AG20443 (cell line): ENCODE measurements around the gene USP40.
A peak's percentile ranks its signal among the peaks of the same experiment; 100 is the strongest.

Experiments used
- DNase-seq: peaks from one replicate; pipeline ENCODE4 v3.0.0; 2012; ENCODE audit warnings: low spot score, mixed read lengths

Gene USP40

GRCh38 chr2:233497692-233498091, 68.9 kb downstream of the USP40 start:
- DNase-seq, result no peak

- DNase-seq, result no peak
These were observed 70.8 kb downstream of the USP40 start for GRCh38 chr2:233495503-233496496.

- no peak for DNase-seq
These were observed 73.8 kb downstream of the USP40 start for GRCh38 chr2:233492751-233493150.

GRCh38 chr2:233492078-233492477, 74.5 kb downstream of the USP40 start:
- no peak for DNase-seq

- no peak for DNase-seq
These were observed 75.3 kb downstream of the USP40 start for GRCh38 chr2:233491326-233491725.

- DNase-seq, result no peak
These were observed 75.8 kb downstream of the USP40 start for GRCh38 chr2:233490831-233491230.

- DNase-seq, result no peak
These were observed 76.9 kb downstream of the USP40 start for GRCh38 chr2:233489666-233490065.

- no peak for DNase-seq
These were observed 77.4 kb downstream of the USP40 start for GRCh38 chr2:233489143-233489542.

- DNase-seq, result no peak
These were observed 78.7 kb downstream of the USP40 start for GRCh38 chr2:233487748-233488345.

GRCh38 chr2:233486778-233487552, 79.6 kb downstream of the USP40 start:
- peak; percentile 75 for DNase-seq

GRCh38 chr2:233486357-233486756, 80.2 kb downstream of the USP40 start:
- DNase-seq, result no peak

- no peak for DNase-seq
These were observed 80.9 kb downstream of the USP40 start for GRCh38 chr2:233485726-233486125.

- no peak for DNase-seq
These were observed 84.0 kb downstream of the USP40 start for GRCh38 chr2:233482616-233483015.

- no peak for DNase-seq
These were observed 85.0 kb downstream of the USP40 start for GRCh38 chr2:233481368-233482142.

GRCh38 chr2:233480490-233481202, 85.9 kb downstream of the USP40 start:
- no peak for DNase-seq

- DNase-seq, result no peak
These were observed 86.7 kb downstream of the USP40 start for GRCh38 chr2:233479616-233480489.

- DNase-seq, result no peak
These were observed 88.8 kb downstream of the USP40 start for GRCh38 chr2:233477548-233478433.

GRCh38 chr2:233476651-233477547, 89.7 kb downstream of the USP40 start:
- no peak for DNase-seq
